HepG2 (cell line): ENCODE measurements around the gene RNPEPL1. TPM values are rescaled to one million over a fixed set of nuclear protein-coding genes. Genes with fewer than 3 reads are reported as not detected.

Experiments used
- DRAP1 ChIP-seq: IDR thresholded peaks from 2 replicates; pipeline ENCODE4 v1.6.1; 2016; ENCODE audit warnings: missing genetic modification reagents, missing compliant biosample characterization
- KDM5B ChIP-seq: sonication (generic); formaldehyde crosslinking; IDR thresholded peaks from 2 replicates; pipeline ENCODE4 v1.4.0; 2020; ENCODE audit warnings: missing genetic modification reagents, mild to moderate bottlenecking, borderline replicate concordance
- KLF11 ChIP-seq: IDR thresholded peaks from 2 replicates; pipeline ENCODE4 v1.6.1; 2016; ENCODE audit warnings: missing compliant biosample characterization
- KLF9 ChIP-seq: IDR thresholded peaks from 2 replicates; pipeline ENCODE4 v1.6.1; 2016; ENCODE audit warnings: low read depth
- MAX ChIP-seq: IDR thresholded peaks from 2 replicates; pipeline ENCODE4 v1.6.1; 2012; ENCODE audit warnings: inconsistent platforms
- MLLT10 ChIP-seq: sonication (generic); formaldehyde crosslinking; IDR thresholded peaks from 2 replicates; pipeline ENCODE4 v1.4.0; 2020; ENCODE audit warnings: missing genetic modification reagents
- MTA1 ChIP-seq: sonication (generic); formaldehyde crosslinking; IDR thresholded peaks from 2 replicates; pipeline ENCODE4 v1.4.0; 2020; ENCODE audit warnings: missing genetic modification reagents, mild to moderate bottlenecking, borderline replicate concordance
- MYC ChIP-seq: sonication (generic); formaldehyde crosslinking; IDR thresholded peaks from 2 replicates; pipeline ENCODE4 v1.9.0; 2021; ENCODE audit warnings: missing genetic modification reagents, borderline replicate concordance
- NFKB2 ChIP-seq: sonication (generic); formaldehyde crosslinking; IDR thresholded peaks from 2 replicates; pipeline ENCODE4 v1.4.0; 2020; ENCODE audit warnings: missing genetic modification reagents, borderline replicate concordance
- PAX8 ChIP-seq: sonication (generic); formaldehyde crosslinking; IDR thresholded peaks from 2 replicates; pipeline ENCODE4 v1.8.0; 2022; ENCODE audit warnings: mild to moderate bottlenecking, missing genetic modification reagents, borderline replicate concordance
- RARA ChIP-seq: IDR thresholded peaks from 2 replicates; pipeline ENCODE4 v1.6.1; 2016; ENCODE audit warnings: missing genetic modification reagents, missing compliant biosample characterization
- RBM22 ChIP-seq: fragments of 200-400 bp; formaldehyde crosslinking; optimal IDR thresholded peaks from 2 replicates; pipeline ENCODE3; 2017; ENCODE audit warnings: mild to moderate bottlenecking, low read length, moderate library complexity
- TBL1XR1 ChIP-seq: fragments of 150-350 bp; IDR thresholded peaks from 2 replicates; pipeline ENCODE4 v1.6.1; 2014; ENCODE audit warnings: borderline replicate concordance, low read length; ENCODE audit not compliant: partially characterized antibody
- TGIF2 ChIP-seq: IDR thresholded peaks from 2 replicates; pipeline ENCODE4 v1.6.1; 2016; ENCODE audit warnings: control low read depth, missing compliant biosample characterization
- TOE1 ChIP-seq: sonication (generic); formaldehyde crosslinking; IDR thresholded peaks from 2 replicates; pipeline ENCODE4 v1.4.0; 2020; ENCODE audit warnings: mild to moderate bottlenecking, missing genetic modification reagents
- ZBTB26 ChIP-seq: IDR thresholded peaks from 2 replicates; pipeline ENCODE4 v1.6.1; 2016; ENCODE audit warnings: missing compliant biosample characterization, missing genetic modification reagents, borderline replicate concordance
- ZHX2 ChIP-seq, 2 experiments: sonication (generic) in 1 of 2; formaldehyde crosslinking in 1 of 2; IDR thresholded peaks; 2 replicates each; pipeline versions ENCODE4 v1.6.1 to v1.9.0; 2014 to 2022; ENCODE audit warnings: antibody characterized with exemption in 1 of 2, borderline replicate concordance in 1 of 2, inconsistent platforms in 1 of 2, low read depth in 1 of 2, missing genetic modification reagents in 1 of 2
- ZMAT5 ChIP-seq: sonication (generic); formaldehyde crosslinking; IDR thresholded peaks from 2 replicates; pipeline ENCODE4 v1.5.0; 2020; ENCODE audit warnings: mild to moderate bottlenecking, low read depth, missing genetic modification reagents, borderline replicate concordance
- ZNF781 ChIP-seq: sonication (generic); formaldehyde crosslinking; IDR thresholded peaks from 2 replicates; pipeline ENCODE4 v1.5.1; 2020; ENCODE audit warnings: borderline replicate concordance, mild to moderate bottlenecking, missing genetic modification reagents; ENCODE audit errors: not compliant biosample characterization
- ZNF891 ChIP-seq: sonication (generic); formaldehyde crosslinking; IDR thresholded peaks from 2 replicates; pipeline ENCODE4 v1.5.0; 2020; ENCODE audit warnings: mild to moderate bottlenecking, missing genetic modification reagents
- ZZZ3 ChIP-seq: sonication (generic); formaldehyde crosslinking; IDR thresholded peaks from 2 replicates; pipeline ENCODE4 v1.4.0; 2020; ENCODE audit warnings: missing genetic modification reagents, mild to moderate bottlenecking, borderline replicate concordance
- polyA plus RNA-seq, 8 experiments: library from polyadenylated mRNA; depleted of rRNA in 3 of 8; stranded (reverse) in 7 of 8; unstranded in 1 of 8; fragments of >200 nt; fragmentation: Illumina TruSeq in 4 of 8; extraction: Trizol in 4 of 8; gene quantifications; 2 replicates each; pipeline versions ENCODE4 v1.2.1 to v1.2.3, GENCODE V29; 2011 to 2016; ENCODE audit warnings: low read depth in 4 of 8, missing spikeins in 1 of 8, mixed read lengths in 1 of 8; ENCODE audit not compliant: insufficient read depth in 1 of 8
- total RNA-seq, 5 experiments: library from RNA; depleted of rRNA; stranded (reverse); fragments of >200 nt; fragmentation: Illumina TruSeq; extraction: Trizol; gene quantifications; 2 replicates each; pipeline ENCODE4 v1.2.3, GENCODE V29; 2016; ENCODE audit warnings: low read depth in 1 of 5

Gene RNPEPL1
- total and polyA plus RNA-seq, 2 of the 13 experiments (the other 11 are each of a cell fraction or from before 2014, with no cell fraction given) = 13.0 to 18.0 TPM

- TF ChIP-seq MTA1 (CRISPR knock-in tag) = no peak
- TF ChIP-seq ZHX2 (IDR thresholded peaks at IDR 0.05; ENCODE audit: low read depth) = no peak
- TF ChIP-seq ZHX2 (CRISPR knock-in tag; IDR thresholded peaks at IDR 0.05; ENCODE audit: borderline replicate concordance) = no peak
- no peak for TF ChIP-seq RBM22
- TF ChIP-seq MYC (CRISPR knock-in tag) = no peak
- TF ChIP-seq MAX = 0 out of 2 replicates have a peak, but pooled peaks have one; percentile 34
- peak; percentile 54; the same call in 1 of the 2 replicates for TF ChIP-seq NFKB2 (CRISPR knock-in tag)
- no peak for TF ChIP-seq KLF9 (CRISPR knock-in tag)
- TF ChIP-seq ZMAT5 (CRISPR knock-in tag) = no peak
- 0 out of 2 replicates have a peak, but pooled peaks have one; percentile 22 for TF ChIP-seq ZBTB26 (CRISPR knock-in tag)
- TF ChIP-seq KLF11 (CRISPR knock-in tag) = no peak
- TF ChIP-seq ZNF781 (CRISPR knock-in tag) = no peak
- no peak for TF ChIP-seq DRAP1 (CRISPR knock-in tag)
- no peak for TF ChIP-seq RARA (CRISPR knock-in tag)
- TF ChIP-seq TBL1XR1 = no peak
- TF ChIP-seq MLLT10 (CRISPR knock-in tag) = no peak
- TF ChIP-seq TOE1 (CRISPR knock-in tag) = no peak
- TF ChIP-seq ZNF891 = no peak
- no peak for TF ChIP-seq ZZZ3 (CRISPR knock-in tag)
- no peak for TF ChIP-seq TGIF2 (CRISPR knock-in tag)
- no peak for TF ChIP-seq PAX8
- TF ChIP-seq KDM5B (CRISPR knock-in tag) = no peak
Observed at GRCh38 chr2:240605867-240606743, 37.8 kb downstream of the RNPEPL1 start (continued).
